K562 (cell line): ENCODE data around the gene ZFP36. TPM values are rescaled to one million over a fixed set of nuclear protein-coding genes. Genes with fewer than 3 reads are reported as not detected.

ENCODE experiments used
- DMBX1 ChIP-seq: fragments of 250-450 bp; sonication (Bioruptor Pico); IDR thresholded peaks from 2 replicates; pipeline ENCODE4 v1.8.0; 2022; ENCODE audit warnings: inconsistent platforms, mild to moderate bottlenecking, moderate library complexity, borderline replicate concordance
- ETV6 ChIP-seq, 3 experiments: fragments of 150-350 bp in 1 of 3; sonication (generic) in 1 of 3; formaldehyde crosslinking in 1 of 3; IDR thresholded peaks; 2 replicates each; pipeline versions ENCODE4 v1.6.1 to v1.8.0; 2014 to 2022; ENCODE audit warnings: borderline replicate concordance in 2 of 3, low read depth in 2 of 3, antibody characterized with exemption in 1 of 3, low read length in 1 of 3, mild to moderate bottlenecking in 1 of 3, missing genetic modification reagents in 1 of 3
- GATAD2B ChIP-seq: fragments of 450-650 bp; IDR thresholded peaks from 2 replicates; pipeline ENCODE4 v1.6.1; 2017; ENCODE audit warnings: mild to moderate bottlenecking, borderline replicate concordance
- HDAC8 ChIP-seq: fragments of 450-650 bp; IDR thresholded peaks from 2 replicates; pipeline ENCODE4 v1.6.1; 2016; ENCODE audit warnings: mild to moderate bottlenecking, missing genetic modification characterization, moderate library complexity, missing compliant biosample characterization
- HEY1 ChIP-seq: fragments of 250-450 bp; sonication (Bioruptor Pico); IDR thresholded peaks from 2 replicates; pipeline ENCODE4 v1.5.0; 2020; ENCODE audit warnings: mild to moderate bottlenecking, moderate library complexity, borderline replicate concordance
- ILF3 ChIP-seq: fragments of 450-650 bp; IDR thresholded peaks from 2 replicates; pipeline ENCODE4 v1.6.1; 2018; ENCODE audit warnings: antibody characterized with exemption, mild to moderate bottlenecking, moderate library complexity, borderline replicate concordance
- MAFG ChIP-seq: fragments of 450-650 bp; conservative IDR thresholded peaks from 2 replicates; pipeline ENCODE4 v1.6.1; 2016; ENCODE audit warnings: missing genetic modification characterization, missing compliant biosample characterization
- MAZ ChIP-seq, 2 experiments: fragments of 450-650 bp in 1 of 2; sonication (generic) in 1 of 2; formaldehyde crosslinking; IDR thresholded peaks in 1 of 2; conservative IDR thresholded peaks in 1 of 2; 2 replicates each; pipeline versions ENCODE4 v1.4.0 to v1.5.0; 2020; ENCODE audit warnings: mild to moderate bottlenecking in 1 of 2, missing genetic modification reagents in 1 of 2
- NBN ChIP-seq: fragments of 450-650 bp; IDR thresholded peaks from 2 replicates; pipeline ENCODE4 v1.6.1; 2016; ENCODE audit warnings: low read depth, mild to moderate bottlenecking
- NR4A1 ChIP-seq, 2 experiments: fragments of 250-450 bp in 1 of 2; fragments of 450-650 bp in 1 of 2; sonication (Bioruptor Pico) in 1 of 2; IDR thresholded peaks; 2 replicates each; pipeline versions ENCODE4 v1.4.0 to v1.6.1; 2016 to 2020; ENCODE audit warnings: mild to moderate bottlenecking in 2 of 2, missing compliant biosample characterization in 1 of 2, missing genetic modification characterization in 1 of 2, moderate library complexity in 1 of 2
- RNF219 ChIP-seq: fragments of 250-450 bp; sonication (Bioruptor Pico); IDR thresholded peaks from 2 replicates; pipeline ENCODE4 v1.5.0; 2022; ENCODE audit warnings: mild to moderate bottlenecking
- SLC30A9 ChIP-seq: fragments of 250-450 bp; sonication (Bioruptor Pico); IDR thresholded peaks from 2 replicates; pipeline ENCODE4 v1.8.0; 2022; ENCODE audit warnings: mild to moderate bottlenecking, moderate library complexity
- SMC3 ChIP-seq: conservative IDR thresholded peaks from 2 replicates; pipeline ENCODE4 v1.6.1; 2011; ENCODE audit warnings: low read depth, low read length, improper control_type of control experiment; ENCODE audit not compliant: insufficient read depth
- STAT6 ChIP-seq: sonication (generic); formaldehyde crosslinking; IDR thresholded peaks from 2 replicates; pipeline ENCODE4 v1.8.1; 2023; ENCODE audit warnings: mild to moderate bottlenecking, missing genetic modification reagents
- TAF9B ChIP-seq: fragments of 450-650 bp; IDR thresholded peaks from 2 replicates; pipeline ENCODE4 v1.6.1; 2018; ENCODE audit warnings: mild to moderate bottlenecking; ENCODE audit not compliant: partially characterized antibody
- TEAD1 ChIP-seq, 2 experiments: fragments of 450-650 bp in 1 of 2; sonication (generic) in 1 of 2; formaldehyde crosslinking; IDR thresholded peaks; 2 replicates each; pipeline versions ENCODE4 v1.4.0 to v1.8.0; 2020 to 2022; ENCODE audit warnings: mild to moderate bottlenecking in 2 of 2, missing genetic modification reagents in 1 of 2
- TRIM28 ChIP-seq: fragments of 450-650 bp; IDR thresholded peaks from 2 replicates; pipeline ENCODE4 v1.6.1; 2017
- USF1 ChIP-seq: sonication (generic); formaldehyde crosslinking; IDR thresholded peaks from 2 replicates; pipeline ENCODE4 v1.9.0; 2022; ENCODE audit warnings: mild to moderate bottlenecking, missing genetic modification reagents
- USF2 ChIP-seq: sonication (generic); formaldehyde crosslinking; IDR thresholded peaks from 2 replicates; pipeline ENCODE4 v1.5.0; 2020; ENCODE audit warnings: missing genetic modification reagents
- YBX1 ChIP-seq: fragments of 450-650 bp; IDR thresholded peaks from 2 replicates; pipeline ENCODE4 v1.7.1; 2016; ENCODE audit warnings: mild to moderate bottlenecking
- ZBED1 ChIP-seq: IDR thresholded peaks from 2 replicates; pipeline ENCODE4 v1.6.1; 2014
- ZEB2 ChIP-seq: fragments of 450-650 bp; IDR thresholded peaks from 2 replicates; pipeline ENCODE4 v1.6.1; 2016
- ZNF444 ChIP-seq: fragments of 250-450 bp; sonication (Bioruptor Pico); IDR thresholded peaks from 2 replicates; pipeline ENCODE4 v1.4.0; 2020; ENCODE audit warnings: mild to moderate bottlenecking, moderate library complexity
- polyA plus RNA-seq, 8 experiments: library from polyadenylated mRNA; depleted of rRNA in 4 of 8; stranded (reverse) in 5 of 8; unstranded in 3 of 8; fragments of >200 nt; fragmentation: Nextera tagmentation in 2 of 8; fragmentation: Illumina TruSeq in 1 of 8; extraction: Ambion mirVana in 2 of 8; extraction: Trizol in 1 of 8; gene quantifications; 2 replicates each; pipeline versions ENCODE4 v1.2.1 to v1.2.3, GENCODE V29; 2011 to 2014; ENCODE audit warnings: inconsistent platforms in 1 of 8, missing spikeins in 1 of 8
- total RNA-seq, 7 experiments: library from RNA; depleted of rRNA in 6 of 7; stranded (reverse); fragments of >200 nt in 6 of 7; fragmentation: Illumina TruSeq in 2 of 7; extraction: Trizol in 2 of 7; gene quantifications; 2 replicates each; pipeline versions ENCODE4 v1.2.1 to v1.2.3, GENCODE V29; 2011 to 2021; ENCODE audit warnings: low replicate concordance in 1 of 7

The ZFP36 gene
- total and polyA plus RNA-seq, 9 of the 15 experiments (the other 6 are each of a cell fraction or from before 2014, with no cell fraction given), result 1.0 to 20.1 (median 3.5) TPM

- TF ChIP-seq SLC30A9 (CRISPR knock-in tag) (no peak), TEAD1 (CRISPR knock-in tag; IDR thresholded peaks at IDR 0.05) (no peak), ZBED1 (no peak), ZEB2 (0 out of 2 replicates have a peak, but pooled peaks have one; percentile 17), STAT6 (CRISPR knock-in tag) (no peak), ILF3 (0 out of 2 replicates have a peak, but pooled peaks have one; percentile 90), RNF219 (CRISPR knock-in tag) (no peak), DMBX1 (CRISPR knock-in tag) (peak; percentile 47; the same call in 1 of the 2 replicates), TRIM28 (0 out of 2 replicates have a peak, but pooled peaks have one; percentile 34), YBX1 (no peak), ZNF444 (CRISPR knock-in tag) (peak; percentile 54; the same call in 1 of the 2 replicates), MAZ (CRISPR knock-in tag; conservative IDR thresholded peaks at IDR 0.05 in 1 of 2, IDR thresholded peaks at IDR 0.05 in 1 of 2) (no peak; a peak in 2 of 4 replicates), HEY1 (CRISPR knock-in tag) (0 out of 2 replicates have a peak, but pooled peaks have one; percentile 15), NR4A1 (CRISPR knock-in tag; IDR thresholded peaks at IDR 0.05) (no peak), NR4A1 (tag; IDR thresholded peaks at IDR 0.05) (no peak), GATAD2B (peak; percentile 72; the same call in 1 of the 2 replicates), HDAC8 (tag) (no peak), USF2 (CRISPR knock-in tag) (no peak), NBN (peak; percentile 89; the same call in 1 of the 2 replicates), USF1 (CRISPR knock-in tag) (no peak), SMC3 (peak; percentile 96), MAFG (tag) (no peak), TAF9B (no peak), ETV6 (IDR thresholded peaks at IDR 0.05; ENCODE audit: borderline replicate concordance in 1 of 2, low read depth in 2 of 2, low read length in 1 of 2) (0 out of 4 replicates have a peak, but pooled peaks of 1 of the 2 experiments have one; percentile 39), ETV6 (CRISPR knock-in tag; IDR thresholded peaks at IDR 0.05; ENCODE audit: borderline replicate concordance) (no peak)
These were observed 5.1 kb downstream of the ZFP36 start (continued) for GRCh38 chr19:39411832-39412099.
